Nephron (organoid): ENCODE data around the gene ACTL8.

ENCODE experiments used
- H3K27ac Mint-ChIP-seq, 3 experiments: 2 replicates each; pipeline ENCODE4 v1.8.0; 2020; ENCODE audit warnings: mixed read lengths in 3 of 3, mild to moderate bottlenecking in 2 of 3, moderate library complexity in 1 of 3
- H3K27me3 Mint-ChIP-seq: 2 replicates; pipeline ENCODE4 v1.8.0; 2021; ENCODE audit warnings: low read depth, mild to moderate bottlenecking, moderate library complexity, mixed read lengths
- H3K36me3 Mint-ChIP-seq: 2 replicates; pipeline ENCODE4 v1.8.0; 2020; ENCODE audit warnings: low read depth, mixed read lengths
- H3K4me1 Mint-ChIP-seq: 2 replicates; pipeline ENCODE4 v1.8.0; 2020; ENCODE audit warnings: mixed read lengths
- H3K4me3 Mint-ChIP-seq, 3 experiments: 2 replicates each; pipeline ENCODE4 v1.8.0; 2020; ENCODE audit warnings: mild to moderate bottlenecking in 3 of 3, mixed read lengths in 3 of 3, moderate library complexity in 2 of 3
- H3K9me3 Mint-ChIP-seq: 2 replicates; pipeline ENCODE4 v1.8.0; 2020; ENCODE audit warnings: mixed read lengths
- CTCF ChIP-seq, 3 experiments: fragments of 200-600 bp; sonication (generic); IDR thresholded peaks; one replicate each; pipeline ENCODE4 v1.5.0; 2021; ENCODE audit warnings: antibody characterized with exemption in 3 of 3; ENCODE audit not compliant: unreplicated experiment in 3 of 3

Gene ACTL8

GRCh38 chr1:17795081-17795809, 40.1 kb downstream of the ACTL8 start:
- peaks cover 64% of the 10 kb centered on the region for H3K27me3 Mint-ChIP-seq
- H3K9me3 Mint-ChIP-seq: no peaks in the 10 kb centered on the region
- H3K4me3 Mint-ChIP-seq: no peak overlapping the region
- TF ChIP-seq CTCF (IDR thresholded peaks at IDR 0.05; ENCODE audit: unreplicated experiment in 3 of 3): no peak
- H3K27ac Mint-ChIP-seq: peak overlapping the region in 1 of 3 experiments; percentile 16
- no peaks in the 10 kb centered on the region for H3K36me3 Mint-ChIP-seq
- peaks cover 21% of the 10 kb centered on the region for H3K4me1 Mint-ChIP-seq

DNA sequence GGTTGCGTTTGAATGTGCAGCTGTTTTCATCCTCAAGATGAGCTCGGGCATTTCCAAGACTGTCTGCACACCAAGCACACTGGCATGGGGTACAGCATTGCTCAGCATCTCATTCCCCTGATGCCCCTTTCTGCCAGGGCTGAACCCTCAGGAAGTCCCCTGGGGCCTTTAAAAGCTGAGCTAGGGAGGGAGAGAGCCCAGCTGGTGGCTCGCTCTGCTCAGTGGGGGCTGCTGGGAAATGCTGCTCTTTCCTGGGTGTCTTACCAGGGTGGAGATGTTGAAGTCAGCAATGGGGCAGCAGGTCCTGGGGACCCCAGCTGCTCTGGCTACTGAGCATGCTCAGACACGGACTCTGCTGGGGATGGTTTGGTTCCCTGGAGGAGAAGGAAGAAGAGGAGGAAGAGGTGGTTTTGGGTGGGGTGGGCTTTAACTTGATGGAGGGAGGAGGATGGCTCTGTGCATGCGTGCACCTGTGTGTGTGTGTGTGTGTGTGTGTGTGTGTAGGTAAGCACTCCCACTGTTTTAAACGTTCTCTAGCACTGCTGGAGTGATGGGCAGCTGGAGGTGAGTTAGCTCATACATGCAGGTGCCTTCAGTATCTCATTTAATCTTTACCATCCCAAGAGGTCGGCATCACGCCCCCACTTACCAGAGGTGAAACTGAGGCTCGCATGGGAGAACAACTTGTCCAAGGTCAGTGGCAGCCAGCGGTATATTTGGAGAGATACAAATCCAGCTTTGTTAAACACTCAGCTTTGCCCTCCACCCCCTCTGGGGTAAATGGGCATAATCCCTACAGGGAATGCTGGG, 40.9 kb downstream of the ACTL8 start:
- Mint-ChIP-seq H3K4me3 (no peak overlapping the region), H3K9me3 (no peaks in the 10 kb centered on the region), H3K27ac (no peak overlapping the region), H3K27me3 (peaks cover 62% of the 10 kb centered on the region), H3K36me3 (no peaks in the 10 kb centered on the region), H3K4me1 (peaks cover 21% of the 10 kb centered on the region)
- TF ChIP-seq CTCF (IDR thresholded peaks at IDR 0.05; ENCODE audit: unreplicated experiment in 3 of 3): no peak

GRCh38 chr1:17797478-17797877, 42.3 kb downstream of the ACTL8 start:
- no peak for TF ChIP-seq CTCF (IDR thresholded peaks at IDR 0.05; ENCODE audit: unreplicated experiment in 3 of 3)
- Mint-ChIP-seq H3K27me3 (peaks cover 62% of the 10 kb centered on the region), H3K9me3 (no peaks in the 10 kb centered on the region), H3K4me1 (peaks cover 21% of the 10 kb centered on the region), H3K27ac (no peak overlapping the region), H3K4me3 (no peak overlapping the region), H3K36me3 (no peaks in the 10 kb centered on the region)

DNA sequence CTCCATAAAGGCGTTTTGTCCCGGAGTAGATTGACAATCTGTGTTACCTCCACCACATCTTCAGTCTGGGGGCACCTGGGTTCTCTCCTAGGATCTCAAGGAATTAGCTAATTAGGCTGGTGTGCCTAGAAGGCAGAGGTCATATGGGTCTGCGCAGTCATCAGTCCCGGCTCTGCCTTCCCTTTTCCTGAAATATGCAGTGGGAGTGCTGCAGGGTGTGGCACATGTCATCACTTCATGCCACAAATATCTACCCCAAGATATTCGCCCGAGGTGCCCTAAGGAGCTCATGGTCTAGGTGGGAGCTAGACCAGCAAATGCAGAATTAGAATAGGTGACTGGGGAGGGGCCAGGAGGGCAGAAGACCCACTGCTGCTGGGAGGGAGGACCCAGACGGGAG, 42.9 kb downstream of the ACTL8 start:
- no peaks in the 10 kb centered on the region for H3K36me3 Mint-ChIP-seq
- peaks cover 21% of the 10 kb centered on the region for H3K4me1 Mint-ChIP-seq
- no peak overlapping the region for H3K27ac Mint-ChIP-seq
- H3K4me3 Mint-ChIP-seq: no peak overlapping the region
- H3K9me3 Mint-ChIP-seq: no peaks in the 10 kb centered on the region
- H3K27me3 Mint-ChIP-seq: peaks cover 59% of the 10 kb centered on the region
- TF ChIP-seq CTCF (IDR thresholded peaks at IDR 0.05; ENCODE audit: unreplicated experiment in 3 of 3): no peak

- Mint-ChIP-seq H3K27me3 (peaks cover 55% of the 10 kb centered on the region), H3K4me3 (no peak overlapping the region), H3K4me1 (peaks cover 21% of the 10 kb centered on the region)
These were observed 43.8 kb downstream of the ACTL8 start for GRCh38 chr1:17798799-17799382.

More at GRCh38 chr1:17798799-17799382, 43.8 kb downstream of the ACTL8 start:
- H3K27ac Mint-ChIP-seq: no peak overlapping the region
- no peak for TF ChIP-seq CTCF (IDR thresholded peaks at IDR 0.05; ENCODE audit: unreplicated experiment in 3 of 3)
- H3K36me3 Mint-ChIP-seq: no peaks in the 10 kb centered on the region
- H3K9me3 Mint-ChIP-seq: no peaks in the 10 kb centered on the region
